Skeletal muscle satellite cell (primary cell): Measurements from ENCODE around the gene NDUFS7.
A peak's percentile ranks its signal among the peaks of the same experiment; 100 is the strongest.

Source experiments
- H3K27me3 ChIP-seq: 2 replicates; pipeline ENCODE4 v1.7.0; 2013; ENCODE audit warnings: low read length; ENCODE audit not compliant: control insufficient read depth, insufficient read depth
- H3K36me3 ChIP-seq: 2 replicates; pipeline ENCODE4 v1.7.0; 2013; ENCODE audit warnings: mild to moderate bottlenecking, control low read depth, low read length; ENCODE audit not compliant: insufficient read depth
- H3K4me1 ChIP-seq: 2 replicates; pipeline ENCODE4 v1.7.0; 2013; ENCODE audit warnings: low read length; ENCODE audit not compliant: control insufficient read depth, insufficient read depth
- H3K4me2 ChIP-seq: 2 replicates; pipeline ENCODE4 v1.7.0; 2013; ENCODE audit warnings: mild to moderate bottlenecking, low read length
- H3K4me3 ChIP-seq: 2 replicates; pipeline ENCODE4 v1.7.0; 2013; ENCODE audit warnings: low read length
- H3K9ac ChIP-seq: 2 replicates; pipeline ENCODE4 v1.7.0; 2013; ENCODE audit warnings: mild to moderate bottlenecking, low read depth, low read length, moderate library complexity
- H3K9me3 ChIP-seq: replicated peaks from 2 replicates; pipeline ENCODE4 v1.7.0; 2013; ENCODE audit warnings: mild to moderate bottlenecking, control low read depth, low read length

NDUFS7 gene

GRCh38 chr19:1366899-1367870 is 16.5 kb upstream of the NDUFS7 start:
- H3K4me1 ChIP-seq: peaks cover 6% of the 10 kb centered on the region
- H3K9ac ChIP-seq: no peak overlapping the region
- H3K4me3 ChIP-seq: no peak overlapping the region
- H3K27me3 ChIP-seq: no peaks in the 10 kb centered on the region
- H3K9me3 ChIP-seq: no peaks in the 10 kb centered on the region
- peaks cover 68% of the 10 kb centered on the region for H3K36me3 ChIP-seq
- H3K4me2 ChIP-seq: no peak overlapping the region

DNA sequence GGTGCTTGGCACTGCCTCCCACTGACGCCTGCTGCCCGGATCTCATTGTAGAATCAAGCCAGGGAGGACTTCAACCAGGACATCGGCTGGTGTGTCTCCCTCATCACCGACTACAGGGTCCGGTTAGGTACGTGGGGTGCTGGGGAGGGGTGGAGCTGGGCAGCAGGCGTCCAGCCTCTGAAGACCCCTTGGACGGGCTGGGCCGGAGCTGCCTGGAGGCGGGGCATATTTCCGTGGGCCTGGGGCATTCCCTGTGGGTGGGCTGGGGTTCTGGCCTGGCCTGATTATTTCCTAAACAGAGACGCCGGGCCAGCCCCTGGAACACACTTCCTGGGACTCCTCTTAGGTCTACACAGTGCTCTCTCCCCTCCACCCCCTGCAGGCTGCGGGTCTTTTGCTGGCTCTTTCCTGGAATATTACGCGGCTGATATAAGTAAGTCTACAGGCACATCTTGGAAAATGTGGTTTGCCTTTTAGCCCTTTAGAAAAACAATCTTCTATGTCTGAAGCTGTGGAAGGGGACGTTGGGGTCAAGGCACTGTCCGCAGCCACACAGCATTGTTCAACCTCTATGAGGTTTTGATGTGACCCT is 14.4 kb upstream of the NDUFS7 start:
- no peak overlapping the region for H3K4me3 ChIP-seq
- no peak overlapping the region for H3K9ac ChIP-seq
- peaks cover 61% of the 10 kb centered on the region for H3K36me3 ChIP-seq
- H3K4me2 ChIP-seq: no peak overlapping the region
- H3K27me3 ChIP-seq: no peaks in the 10 kb centered on the region
- H3K4me1 ChIP-seq: peaks cover 13% of the 10 kb centered on the region
- H3K9me3 ChIP-seq: no peaks in the 10 kb centered on the region

DNA sequence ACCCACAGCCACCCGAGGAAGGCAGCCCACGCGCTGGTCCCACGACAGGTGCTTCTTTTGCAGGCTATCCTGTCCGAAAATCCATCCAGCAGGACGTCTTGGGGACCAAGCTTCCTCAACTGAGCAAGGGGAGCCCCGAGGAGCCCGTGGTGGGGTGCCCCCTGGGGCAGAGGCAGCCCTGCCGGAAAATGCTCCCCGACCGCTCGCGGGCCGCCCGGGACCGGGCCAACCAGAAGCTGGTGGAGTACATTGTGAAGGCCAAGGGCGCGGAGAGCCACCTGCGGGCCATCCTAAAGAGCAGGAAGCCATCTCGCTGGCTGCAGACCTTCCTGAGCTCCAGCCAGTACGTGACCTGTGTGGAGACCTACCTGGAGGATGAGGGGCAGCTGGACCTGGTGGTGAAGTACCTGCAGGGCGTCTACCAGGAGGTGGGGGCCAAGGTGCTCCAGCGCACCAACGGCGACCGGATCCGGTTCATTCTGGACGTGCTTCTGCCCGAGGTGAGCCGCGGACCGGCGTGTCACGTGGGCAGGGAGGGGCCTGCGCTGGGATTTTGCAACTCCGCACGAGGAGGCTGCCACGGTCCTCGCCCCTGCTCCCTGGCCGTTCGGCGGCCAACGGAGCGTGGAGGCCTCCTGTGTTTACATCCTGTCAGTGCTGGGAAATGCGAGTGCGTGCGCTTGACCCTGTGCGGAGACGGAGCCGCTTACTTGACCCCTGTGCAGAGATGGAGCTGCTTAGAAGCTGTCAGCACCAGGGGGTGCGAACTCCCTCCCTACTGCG is 12.9 kb upstream of the NDUFS7 start:
- Histone ChIP-seq H3K4me1 (peaks cover 13% of the 10 kb centered on the region), H3K4me3 (no peak overlapping the region), H3K36me3 (peaks cover 58% of the 10 kb centered on the region), H3K27me3 (no peaks in the 10 kb centered on the region), H3K9ac (no peak overlapping the region), H3K4me2 (no peak overlapping the region), H3K9me3 (no peaks in the 10 kb centered on the region)

DNA sequence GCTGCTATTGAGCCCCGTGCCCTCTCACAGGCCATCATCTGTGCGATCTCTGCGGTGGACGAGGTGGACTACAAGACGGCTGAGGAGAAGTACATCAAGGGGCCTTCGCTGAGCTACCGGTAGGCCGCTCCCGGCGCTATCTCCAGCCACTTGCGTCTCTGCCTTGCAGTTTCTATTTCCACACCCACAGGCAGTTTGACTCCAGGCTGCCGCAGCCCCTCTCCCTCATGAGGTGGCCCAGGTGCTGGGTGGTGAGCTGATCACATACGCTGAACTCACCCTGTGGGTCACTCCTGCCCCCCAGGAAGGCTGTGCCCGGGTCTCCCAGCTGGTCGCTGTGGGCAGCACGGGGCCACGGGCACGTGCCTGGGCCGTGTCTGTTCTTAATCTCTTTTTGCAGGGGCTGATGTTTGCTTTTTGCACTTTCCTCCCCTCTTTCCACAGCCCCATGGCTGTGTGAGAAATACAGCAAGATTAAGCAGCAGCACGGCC is 10.6 kb upstream of the NDUFS7 start:
- Histone ChIP-seq H3K4me3 (no peak overlapping the region), H3K27me3 (no peaks in the 10 kb centered on the region), H3K36me3 (peaks cover 61% of the 10 kb centered on the region), H3K4me2 (peak overlapping the region; percentile 10), H3K4me1 (peaks cover 13% of the 10 kb centered on the region), H3K9ac (no peak overlapping the region), H3K9me3 (no peaks in the 10 kb centered on the region)

DNA sequence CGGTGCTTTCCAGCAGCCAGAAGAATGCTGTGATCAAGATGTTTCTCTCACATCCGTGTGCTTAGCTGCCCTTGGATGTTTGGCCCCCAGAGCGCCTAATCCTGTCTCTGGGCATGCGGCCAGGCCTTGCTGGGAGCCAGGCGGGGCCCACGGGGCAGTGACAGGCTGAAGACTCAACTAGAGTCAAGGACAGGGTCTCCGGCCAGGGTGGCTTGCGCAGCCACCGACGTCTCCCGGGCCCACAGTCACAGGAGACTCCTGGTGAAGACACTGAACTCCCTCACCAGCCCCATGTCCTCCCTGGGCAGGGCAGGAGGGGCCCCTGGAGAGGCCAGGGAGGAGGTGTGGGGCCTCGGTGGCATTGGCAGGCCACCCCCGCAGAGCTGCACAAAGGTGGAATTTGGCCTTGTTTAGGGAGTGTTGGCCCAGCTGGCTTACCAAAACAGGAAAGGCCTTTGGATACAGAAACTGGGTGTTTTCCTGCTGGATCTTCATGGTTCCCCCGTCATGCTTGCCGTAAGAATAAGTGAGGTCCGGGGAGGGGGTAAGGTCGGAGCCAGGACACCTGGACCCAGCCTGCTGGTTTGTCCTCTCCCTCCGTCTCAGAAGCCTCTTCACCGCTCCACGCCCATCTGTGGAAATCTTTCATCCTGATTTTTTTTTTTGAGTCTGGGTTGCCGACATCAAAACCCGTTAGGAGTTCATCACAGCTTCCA is 10.0 kb upstream of the NDUFS7 start:
- H3K4me1 ChIP-seq: peaks cover 13% of the 10 kb centered on the region
- peaks cover 64% of the 10 kb centered on the region for H3K36me3 ChIP-seq
- peak overlapping the region; percentile 10 for H3K4me2 ChIP-seq
- H3K27me3 ChIP-seq: no peaks in the 10 kb centered on the region
- H3K9me3 ChIP-seq: no peaks in the 10 kb centered on the region
- H3K9ac ChIP-seq: no peak overlapping the region
- no peak overlapping the region for H3K4me3 ChIP-seq

GRCh38 chr19:1374250-1374577 is 9.5 kb upstream of the NDUFS7 start:
- no peaks in the 10 kb centered on the region for H3K9me3 ChIP-seq
- no peak overlapping the region for H3K9ac ChIP-seq
- H3K4me3 ChIP-seq: no peak overlapping the region
- H3K36me3 ChIP-seq: peaks cover 60% of the 10 kb centered on the region
- H3K27me3 ChIP-seq: no peaks in the 10 kb centered on the region
- no peak overlapping the region for H3K4me2 ChIP-seq
- H3K4me1 ChIP-seq: peaks cover 13% of the 10 kb centered on the region

DNA sequence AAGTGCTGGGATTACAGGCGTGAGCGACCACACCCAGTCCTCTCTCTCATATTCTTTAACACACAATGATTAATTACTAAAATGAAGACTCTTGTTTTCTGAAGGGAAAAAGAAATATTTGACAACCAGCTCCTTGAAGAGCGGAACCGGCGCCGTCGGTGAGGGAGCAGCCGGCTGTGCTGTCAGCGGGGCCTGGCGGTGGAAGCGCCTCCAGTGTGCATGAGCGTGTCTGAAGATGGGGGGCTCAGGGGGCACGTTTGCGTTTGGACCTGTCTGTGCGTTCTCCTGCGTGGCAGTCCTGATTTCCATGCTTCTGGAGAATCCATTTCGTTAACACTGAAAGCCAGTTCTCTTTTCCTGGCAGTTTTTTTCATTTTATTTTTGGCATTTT is 7.3 kb upstream of the NDUFS7 start:
- Histone ChIP-seq H3K4me2 (no peak overlapping the region), H3K9ac (no peak overlapping the region)

DNA sequence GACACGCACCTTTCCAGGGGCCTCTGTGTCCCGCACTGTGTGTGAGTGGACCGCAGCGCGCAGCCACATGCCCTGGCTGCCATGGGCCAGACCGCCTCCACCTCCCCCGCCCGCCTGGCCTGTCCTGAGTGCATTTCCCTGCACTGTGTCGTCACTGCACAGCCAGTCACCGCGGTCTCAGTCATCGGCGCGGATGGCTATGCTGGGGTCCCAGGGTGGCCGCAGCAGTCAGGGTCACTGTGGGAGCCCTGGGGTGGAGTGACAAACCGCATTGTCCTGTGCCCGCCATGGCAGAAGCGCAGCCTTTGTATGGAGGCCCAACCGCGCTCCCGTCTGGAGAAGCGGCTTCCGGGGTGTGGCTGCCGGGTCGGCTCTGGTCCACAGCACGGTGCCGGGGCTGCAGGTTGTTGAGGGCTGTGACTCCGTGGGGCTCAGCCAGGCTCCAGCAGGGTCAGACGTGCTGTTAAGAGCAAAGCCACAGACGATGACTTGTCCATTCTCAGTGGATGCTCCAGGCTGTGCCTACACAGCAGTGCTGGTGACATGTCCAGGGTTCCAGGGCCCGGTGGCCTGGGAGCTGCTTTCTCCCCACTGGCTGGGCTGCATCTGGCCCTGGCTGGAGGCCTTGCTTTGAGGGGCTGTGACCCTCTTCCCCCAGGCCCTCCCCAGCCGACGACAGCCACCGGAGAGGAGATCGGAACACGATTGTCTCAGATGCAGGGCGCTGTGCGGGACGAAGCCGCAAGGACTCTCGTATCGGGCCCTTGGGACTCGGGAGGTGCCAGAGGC is 6.3 kb upstream of the NDUFS7 start:
- H3K9ac ChIP-seq: no peak overlapping the region
- H3K4me2 ChIP-seq: no peak overlapping the region
- H3K27me3 ChIP-seq: no peaks in the 10 kb centered on the region
- H3K9me3 ChIP-seq: no peaks in the 10 kb centered on the region
- H3K4me1 ChIP-seq: peaks cover 20% of the 10 kb centered on the region
- H3K4me3 ChIP-seq: no peak overlapping the region
- peaks cover 37% of the 10 kb centered on the region for H3K36me3 ChIP-seq

More for the DNA sequence above, 7.3 kb upstream of the NDUFS7 start:
- Histone ChIP-seq H3K9me3 (no peaks in the 10 kb centered on the region), H3K4me1 (peaks cover 17% of the 10 kb centered on the region), H3K27me3 (no peaks in the 10 kb centered on the region), H3K36me3 (peaks cover 40% of the 10 kb centered on the region), H3K4me3 (no peak overlapping the region)

GRCh38 chr19:1377965-1378785 is 5.5 kb upstream of the NDUFS7 start:
- Histone ChIP-seq H3K36me3 (peaks cover 30% of the 10 kb centered on the region), H3K9ac (no peak overlapping the region), H3K27me3 (no peaks in the 10 kb centered on the region), H3K4me2 (no peak overlapping the region), H3K4me3 (no peak overlapping the region), H3K4me1 (peaks cover 14% of the 10 kb centered on the region), H3K9me3 (no peaks in the 10 kb centered on the region)
